Dermis microvascular lymphatic vessel endothelial cell (primary cell): ENCODE results near the gene PLEKHA5. TPM values are rescaled to one million over a fixed set of nuclear protein-coding genes. Genes with fewer than 3 reads are reported as not detected.
"Not testable (repeated sequence)": the region's sequence is repeated elsewhere in the genome, so short reads cannot be mapped to it uniquely, and the experiment has no call there.

ENCODE experiments used
- DNase-seq, 2 donors: peaks; one replicate each; pipeline versions ENCODE4 v3.0.0 to v3.0.0-alpha.2; 2010; ENCODE audit warnings: low read depth in 2 of 2
- total RNA-seq: library from RNA; depleted of rRNA; stranded (reverse); fragments of >200 nt; gene quantifications from 2 replicates; pipeline ENCODE4 v1.2.1, GENCODE V29; 2014

PLEKHA5 gene
- total RNA-seq, 1 donor from 2014 or later, result 6.3 TPM

DNA sequence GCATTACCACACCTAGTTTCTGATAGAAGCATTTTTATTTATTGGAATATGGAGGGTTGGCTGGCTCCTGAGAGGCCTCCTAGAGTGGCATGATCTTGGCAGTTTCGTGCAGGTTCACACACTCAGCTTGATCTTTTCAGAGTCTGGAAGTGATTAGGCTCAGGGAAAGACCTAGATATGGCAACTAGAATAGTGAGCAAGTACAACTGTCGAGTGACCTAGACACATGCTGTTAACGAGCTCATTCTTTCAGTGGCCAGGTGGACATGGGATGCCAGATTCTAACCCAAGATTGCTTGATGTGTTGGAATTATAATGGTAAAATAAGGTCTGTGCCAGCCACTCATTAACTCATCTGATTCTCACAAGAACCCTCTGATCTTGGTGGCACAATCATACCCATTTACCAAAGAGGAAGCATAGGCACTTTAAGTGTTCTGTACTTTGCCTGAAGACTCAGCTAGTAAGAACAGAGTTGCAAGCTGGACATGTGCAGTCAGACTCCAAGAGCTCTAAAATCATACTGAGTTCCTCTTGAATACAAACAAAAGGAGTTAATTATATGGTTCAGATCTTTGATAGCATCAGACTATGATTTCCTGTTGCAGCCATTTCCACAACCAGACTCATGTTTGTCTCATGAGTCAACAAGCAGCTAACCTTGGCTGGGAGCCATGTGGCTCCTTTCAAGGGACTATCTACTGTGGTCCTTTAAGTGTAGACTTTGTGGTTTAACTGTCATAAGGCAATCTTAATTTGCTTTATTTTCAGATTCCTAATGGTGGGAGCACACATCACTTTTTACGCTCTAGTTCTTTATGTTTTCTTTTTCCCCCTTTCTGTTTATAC, 144.2 kb downstream of the PLEKHA5 start:
- DNase-seq, result peak; percentile 46 to 97

DNA sequence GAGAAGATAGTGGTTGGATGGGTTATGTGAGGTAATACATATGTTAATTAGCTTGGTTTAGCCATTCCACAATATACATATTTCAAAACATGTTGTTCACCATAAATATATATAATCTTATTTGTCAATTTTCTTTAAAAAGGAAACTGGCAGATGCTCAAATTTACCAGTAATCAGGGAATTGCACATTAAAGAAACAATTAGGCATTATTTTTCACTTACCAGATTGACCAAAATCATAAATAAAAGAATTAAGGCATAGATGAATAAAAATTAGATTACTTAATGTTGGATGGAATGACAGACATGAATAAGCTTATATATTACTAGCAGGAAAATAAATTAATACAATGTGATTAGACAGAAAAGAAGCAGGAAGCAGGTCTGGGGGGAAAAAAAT, 147.2 kb downstream of the PLEKHA5 start:
- no peak for DNase-seq

DNA sequence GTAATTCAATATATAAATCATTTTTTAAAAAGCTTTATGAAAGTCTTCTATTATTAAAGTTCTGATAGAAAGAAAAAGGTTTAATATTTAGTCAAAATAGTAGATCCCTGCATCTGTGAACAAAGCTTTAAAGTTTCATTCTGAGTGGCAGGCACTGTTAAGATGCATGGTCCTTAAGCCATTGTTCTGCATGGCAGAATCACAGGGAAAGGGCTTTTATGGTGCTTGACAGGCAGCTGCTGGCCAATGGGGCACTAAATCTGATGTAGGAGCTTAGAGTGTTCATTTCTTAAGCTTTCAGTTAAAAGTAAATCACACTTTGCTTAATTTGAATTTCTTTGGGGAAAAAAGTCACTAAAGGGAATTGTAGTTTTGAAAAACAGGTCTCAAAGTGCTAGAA, 148.2 kb downstream of the PLEKHA5 start:
- DNase-seq, result no peak

DNA sequence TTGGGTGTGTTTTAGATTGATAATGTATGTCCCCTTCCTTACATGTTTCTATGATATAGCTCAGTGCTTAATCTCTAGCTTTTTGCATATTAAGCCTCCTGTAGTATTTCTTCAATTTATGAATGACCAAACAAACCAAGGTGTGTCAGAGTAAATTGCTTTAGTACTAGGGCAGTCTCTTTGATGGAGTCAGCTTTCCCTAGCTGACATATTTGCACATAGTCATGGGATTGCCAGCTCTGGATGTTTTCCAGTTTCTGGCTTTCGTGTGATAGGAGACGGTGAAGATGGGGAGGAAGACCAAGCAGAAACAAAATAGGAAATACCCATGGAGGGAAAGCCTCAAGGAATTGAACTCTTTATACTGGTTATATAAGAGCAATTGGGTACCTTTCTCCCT, 148.9 kb downstream of the PLEKHA5 start:
- DNase-seq, result no peak

DNA sequence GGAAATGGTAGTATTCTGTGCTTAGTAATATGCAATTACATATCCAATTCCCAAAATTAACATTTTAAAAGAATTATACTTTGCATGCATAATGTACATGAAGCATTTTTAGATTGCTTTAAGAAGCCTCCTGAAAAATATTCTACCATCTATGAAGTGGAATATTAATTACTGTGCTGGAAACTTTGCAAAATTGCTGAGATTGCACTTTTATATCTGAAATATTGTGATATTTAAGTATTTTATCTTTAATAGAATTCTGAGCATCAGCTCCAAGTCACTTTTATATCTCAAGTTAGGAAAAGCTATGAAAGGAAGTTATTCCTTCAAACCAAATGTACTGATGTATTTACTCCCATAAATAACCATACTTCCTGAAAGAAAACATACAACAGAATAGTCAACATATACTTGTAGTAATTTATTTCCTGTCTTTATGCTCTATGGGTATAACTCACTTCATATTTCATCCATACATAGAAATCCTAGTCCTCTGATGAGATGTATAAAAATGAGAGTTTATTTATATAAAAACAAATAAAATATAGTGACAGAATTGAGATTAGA, 152.7 kb downstream of the PLEKHA5 start:
- DNase-seq, result no peak

DNA sequence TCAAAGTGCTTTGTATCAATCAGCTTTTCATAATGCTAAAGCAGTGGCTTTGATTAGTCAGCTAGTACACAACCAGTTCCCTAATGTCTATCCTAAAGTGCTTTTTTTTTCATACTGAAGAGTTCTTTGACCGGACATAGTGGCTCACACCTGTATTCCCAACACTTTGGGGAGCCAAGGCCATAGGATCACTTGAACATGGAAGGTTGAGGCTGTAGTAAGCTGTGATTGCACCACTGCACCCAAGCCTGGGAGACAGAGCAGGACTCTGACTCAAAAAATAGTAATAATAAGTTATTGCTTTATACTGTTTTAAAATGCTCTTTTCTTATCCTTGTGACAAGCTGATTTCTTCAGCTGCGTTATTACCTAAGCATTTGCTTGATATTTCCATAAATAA, 155.1 kb downstream of the PLEKHA5 start:
- no peak for DNase-seq

DNA sequence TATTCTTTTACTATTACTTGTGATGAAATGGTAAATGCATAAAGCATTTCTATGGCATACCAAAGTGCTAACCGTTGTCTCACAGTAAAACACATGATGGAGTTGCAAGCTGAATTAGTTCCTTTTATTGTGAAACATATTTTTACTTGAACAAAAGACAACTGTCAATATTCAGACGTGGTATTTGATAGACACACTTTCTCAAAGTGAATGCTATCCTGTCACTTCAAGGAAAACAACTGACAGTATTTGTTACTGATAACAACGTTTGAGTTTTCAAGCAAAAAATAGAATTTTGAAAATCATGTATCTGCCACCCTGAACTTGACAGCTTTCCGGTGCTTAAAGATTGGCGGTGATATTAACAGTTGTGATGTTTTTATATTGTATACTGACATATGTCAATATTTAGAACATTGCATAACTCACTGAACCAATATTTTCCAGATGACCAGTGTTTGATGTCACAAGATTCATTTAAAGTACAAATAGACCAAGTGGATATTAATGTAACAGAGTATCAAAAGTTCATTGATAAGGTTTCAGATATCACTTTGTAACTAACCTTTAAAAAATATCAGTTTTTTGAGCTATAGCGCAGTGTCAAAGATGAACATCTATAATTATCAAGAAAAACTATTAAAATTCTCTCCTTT, 156.4 kb downstream of the PLEKHA5 start:
- no peak for DNase-seq

DNA sequence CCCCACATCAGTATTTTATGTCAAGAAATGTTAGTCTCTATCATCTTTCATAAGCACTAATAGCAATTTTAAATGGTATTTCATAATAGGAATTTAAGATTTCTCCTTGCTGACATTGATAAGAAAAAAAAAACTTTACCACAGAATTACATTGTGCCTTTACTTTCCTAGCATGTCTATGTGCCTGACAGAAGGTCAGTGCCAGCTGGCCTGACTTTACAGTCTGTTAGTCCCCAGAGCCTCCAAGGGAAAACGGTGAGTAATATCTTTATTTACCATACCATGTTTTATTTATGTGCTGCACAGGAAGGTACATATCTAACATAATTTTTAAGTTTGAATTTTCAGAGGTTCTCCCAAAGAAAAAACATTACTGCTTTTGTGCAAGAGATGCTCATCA, 157.8 kb downstream of the PLEKHA5 start:
- no peak for DNase-seq

DNA sequence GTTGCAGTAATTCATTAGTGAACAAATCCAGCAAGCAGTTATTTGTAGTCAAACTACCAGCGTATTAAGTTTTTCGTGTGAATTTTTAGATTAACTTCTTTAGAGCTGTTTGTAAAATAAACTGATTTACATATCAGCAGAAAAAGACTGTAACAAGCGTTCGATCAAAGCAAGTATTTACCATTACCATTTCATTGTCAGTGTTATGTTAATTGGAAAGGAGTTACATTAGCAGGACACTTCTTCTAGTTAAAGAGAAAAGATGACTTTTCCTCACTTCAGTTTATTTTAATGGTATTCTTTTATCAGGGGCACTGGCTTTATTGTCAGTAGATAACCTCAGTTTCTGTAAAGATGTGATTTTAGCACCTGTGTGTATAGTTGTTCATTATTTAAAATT, 158.6 kb downstream of the PLEKHA5 start:
- DNase-seq, result no peak

DNA sequence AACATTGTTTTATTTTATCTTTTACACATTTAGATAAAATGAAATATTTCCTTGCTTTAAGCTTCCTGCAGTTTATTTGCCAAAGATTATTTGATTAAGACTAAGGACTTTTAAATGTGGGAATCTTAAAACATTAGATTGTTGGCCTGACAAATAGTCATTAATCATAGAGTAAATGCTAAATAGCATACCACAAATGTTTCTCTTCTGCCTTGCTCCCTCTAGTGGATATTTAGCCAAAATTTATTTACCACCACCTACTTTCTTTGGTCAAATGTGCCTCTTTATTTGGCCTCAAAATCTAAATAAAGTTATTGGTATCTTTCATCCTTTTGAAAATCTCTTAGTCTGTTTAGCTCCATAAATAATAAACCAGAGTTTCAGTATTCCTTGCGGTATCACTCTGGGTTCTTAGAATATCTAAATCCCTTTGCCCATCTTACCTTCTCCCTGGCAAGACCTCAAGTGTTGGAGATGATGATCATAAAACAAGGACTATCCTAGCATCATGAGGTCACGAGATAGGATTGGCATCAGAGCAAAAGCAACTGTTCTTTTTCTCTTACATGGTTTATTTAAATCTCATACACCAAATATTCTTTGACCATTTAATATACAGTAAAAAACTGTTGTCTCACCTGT, 159.2 kb downstream of the PLEKHA5 start:
- peak; percentile 20 to 46 for DNase-seq

DNA sequence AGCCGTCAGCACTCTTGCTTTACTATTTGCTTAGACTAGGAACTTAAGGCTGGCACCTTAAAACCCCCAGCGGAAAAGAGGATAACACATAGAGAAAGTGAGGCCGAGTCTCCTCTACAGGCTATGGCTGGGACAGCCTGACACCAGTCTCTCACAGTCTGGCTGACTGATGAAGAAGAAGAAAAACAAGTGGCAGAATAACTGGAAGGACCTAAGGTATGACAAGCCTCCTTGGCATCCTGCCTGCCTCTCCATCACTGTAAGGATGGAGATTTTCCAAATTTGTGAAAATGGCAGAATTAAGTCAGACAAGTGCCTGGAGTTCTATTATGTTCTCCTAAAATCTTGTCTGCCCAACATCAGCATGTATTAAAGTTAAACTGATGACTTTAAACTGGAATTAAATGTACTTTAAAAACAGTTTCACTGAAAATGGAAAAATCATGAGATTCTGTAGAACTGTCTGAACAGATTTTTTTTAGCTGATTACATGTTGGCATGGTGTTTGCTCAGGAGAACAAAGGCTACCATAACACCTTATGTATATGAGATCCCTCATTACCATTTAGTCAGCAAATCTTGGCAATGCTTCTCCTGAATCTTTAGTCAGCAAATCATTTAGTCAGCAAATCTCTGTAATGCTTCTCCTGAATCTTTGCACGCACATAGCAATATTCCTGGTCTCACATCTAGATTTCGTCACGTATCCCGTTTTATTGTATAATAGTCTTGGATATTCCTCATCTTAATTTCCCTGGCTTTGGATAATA, 169.5 kb downstream of the PLEKHA5 start:
- no peak for DNase-seq

DNA sequence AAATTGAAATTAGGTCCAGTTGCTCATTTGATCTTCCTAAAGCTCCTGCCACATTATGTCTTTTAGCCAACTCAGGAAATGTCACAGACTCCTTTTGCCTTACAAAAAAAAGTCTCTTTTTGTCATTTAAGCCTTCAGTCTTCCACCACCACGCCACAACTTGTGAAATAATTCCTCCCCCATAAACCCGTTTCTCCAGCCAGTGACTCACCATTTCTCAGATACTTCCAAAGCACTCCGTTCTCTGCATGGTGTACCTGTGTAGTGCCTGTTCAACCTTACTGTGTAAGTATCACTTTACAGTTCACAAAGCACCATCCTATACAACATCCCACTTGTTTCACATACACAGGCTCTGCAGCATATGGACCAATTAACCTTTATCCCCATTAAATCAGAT, 170.2 kb downstream of the PLEKHA5 start:
- DNase-seq, result no peak

DNA sequence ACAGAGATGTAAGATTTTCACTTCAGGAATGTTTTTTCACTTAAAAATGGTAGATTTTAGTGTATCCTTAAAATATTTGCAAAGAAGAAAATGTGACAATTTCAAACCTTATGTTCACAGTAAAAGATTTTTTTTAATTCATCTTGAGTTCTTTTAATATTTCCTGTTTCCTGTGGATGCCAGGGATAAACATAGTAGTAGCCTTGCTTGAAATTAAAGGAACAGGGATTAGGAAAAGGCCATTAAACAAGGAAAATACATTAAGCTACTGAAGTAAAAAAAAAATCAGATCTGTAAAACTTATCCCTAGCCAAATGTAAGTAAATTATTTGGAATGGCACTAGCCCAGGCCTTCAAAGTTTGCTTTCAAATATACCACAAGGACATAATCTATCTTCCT, 171.7 kb downstream of the PLEKHA5 start:
- peak in 1 of 2 donors; percentile 8 for DNase-seq

DNA sequence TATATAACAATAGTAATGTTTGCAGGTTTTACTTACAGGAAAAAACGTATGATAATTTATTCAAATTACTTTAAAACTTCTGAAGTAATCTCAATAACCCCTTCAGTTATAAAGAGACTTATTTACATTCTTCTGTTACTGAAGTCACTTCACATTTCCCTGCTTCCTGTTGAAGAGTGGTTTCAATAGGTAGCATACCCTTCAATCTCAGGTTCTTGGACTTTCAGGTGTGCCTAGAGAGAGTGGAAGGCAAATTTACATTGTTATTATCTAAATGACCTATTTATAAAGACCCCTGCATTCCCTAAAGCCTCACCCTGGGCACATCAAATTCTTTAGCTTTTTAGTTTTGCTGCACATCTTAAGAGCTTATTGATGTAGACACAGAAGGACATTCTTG, 172.2 kb downstream of the PLEKHA5 start:
- DNase-seq, result no peak

DNA sequence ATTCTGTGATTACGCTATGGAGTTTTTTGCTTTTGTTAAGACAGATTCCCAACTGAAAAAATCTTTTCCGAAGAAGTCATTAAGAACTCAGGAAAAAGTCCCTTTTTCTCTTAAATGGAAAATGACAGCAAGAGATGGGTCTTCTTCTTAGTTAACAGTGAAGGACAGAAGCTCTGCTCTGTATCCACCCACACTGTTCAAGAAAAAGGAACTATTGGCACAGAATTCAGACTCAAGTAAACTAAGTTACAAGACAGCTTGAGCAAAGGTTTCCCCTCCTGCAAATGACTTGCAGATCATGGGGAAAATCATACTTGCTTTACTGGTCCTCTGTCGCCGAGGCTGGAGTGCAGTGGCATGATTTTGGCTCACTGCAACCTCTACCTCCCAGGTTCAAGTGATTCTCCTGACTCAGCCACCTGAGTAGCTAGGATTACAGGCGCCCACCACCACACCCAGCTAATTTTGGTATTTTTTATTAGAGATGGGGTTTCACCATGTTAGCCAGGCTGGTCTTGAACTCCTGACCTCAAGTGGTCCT, 172.6 kb downstream of the PLEKHA5 start:
- DNase-seq, result no peak

DNA sequence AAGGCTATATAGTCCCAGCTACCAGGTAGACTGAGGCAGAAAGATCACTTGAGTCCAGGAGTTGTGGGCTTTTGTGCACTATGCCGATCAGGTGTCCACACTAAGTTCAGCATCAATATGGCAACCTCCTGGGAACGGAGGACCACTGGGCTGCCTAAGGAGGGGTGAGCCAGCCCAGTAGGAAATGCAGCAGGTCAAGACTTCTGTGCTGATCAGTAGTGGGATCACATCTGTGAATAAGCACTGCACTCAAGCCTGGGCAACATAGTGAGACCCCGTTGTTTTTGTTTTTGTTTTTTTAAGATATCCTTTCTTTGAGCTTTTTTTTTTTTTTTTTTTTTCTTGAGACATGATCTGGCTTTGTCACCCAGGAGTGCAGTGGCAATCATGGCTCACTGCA, 174.0 kb downstream of the PLEKHA5 start:
- no peak for DNase-seq

DNA sequence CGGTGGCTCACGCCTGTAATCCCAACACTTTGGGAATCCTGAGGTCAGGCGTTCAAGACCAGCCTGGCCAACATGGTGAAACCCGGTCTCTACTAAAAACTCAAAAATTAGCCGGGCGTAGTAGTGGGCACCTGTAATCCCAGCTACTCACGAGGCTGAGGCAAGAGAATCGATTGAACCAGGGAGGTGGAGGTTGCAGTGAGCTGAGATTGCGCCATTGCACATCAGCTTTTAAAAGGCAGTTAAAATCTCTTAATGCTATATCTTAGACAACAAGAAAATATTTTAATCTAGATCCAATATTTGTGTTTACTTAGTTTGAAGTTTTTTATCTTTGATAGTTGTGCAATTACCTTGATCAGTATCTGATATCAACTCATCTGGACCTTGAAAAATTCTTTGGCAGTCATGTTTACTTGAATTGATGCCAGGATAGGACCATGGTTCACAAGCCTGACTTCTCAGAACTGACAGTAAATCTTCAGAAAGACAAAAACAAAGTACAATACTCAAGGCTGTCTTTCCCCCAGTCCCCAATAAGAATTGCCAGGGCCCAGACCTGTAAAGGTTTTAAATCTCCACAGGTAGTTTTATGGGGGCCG, 174.7 kb downstream of the PLEKHA5 start:
- DNase-seq, result no peak

DNA sequence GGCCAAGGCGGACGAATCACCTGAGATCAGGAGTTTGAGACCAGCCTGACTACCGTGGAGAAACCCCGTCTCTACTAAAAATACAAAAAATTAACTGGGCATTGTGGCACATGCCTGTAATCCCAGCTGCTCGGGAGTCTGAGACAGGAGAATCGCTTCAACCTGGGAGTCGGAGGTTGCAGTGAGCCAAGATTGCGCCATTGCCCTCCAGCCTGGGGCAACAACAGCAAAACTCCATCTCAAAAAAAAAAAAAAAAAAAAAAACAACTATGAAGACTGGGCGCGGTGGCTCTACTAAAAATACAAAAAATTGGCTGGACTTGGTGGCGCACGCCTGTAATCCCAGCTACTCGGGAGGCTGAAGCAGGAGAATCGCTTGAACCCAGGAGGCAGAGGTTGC, 176.1 kb downstream of the PLEKHA5 start:
- DNase-seq, result not testable (repeated sequence)

DNA sequence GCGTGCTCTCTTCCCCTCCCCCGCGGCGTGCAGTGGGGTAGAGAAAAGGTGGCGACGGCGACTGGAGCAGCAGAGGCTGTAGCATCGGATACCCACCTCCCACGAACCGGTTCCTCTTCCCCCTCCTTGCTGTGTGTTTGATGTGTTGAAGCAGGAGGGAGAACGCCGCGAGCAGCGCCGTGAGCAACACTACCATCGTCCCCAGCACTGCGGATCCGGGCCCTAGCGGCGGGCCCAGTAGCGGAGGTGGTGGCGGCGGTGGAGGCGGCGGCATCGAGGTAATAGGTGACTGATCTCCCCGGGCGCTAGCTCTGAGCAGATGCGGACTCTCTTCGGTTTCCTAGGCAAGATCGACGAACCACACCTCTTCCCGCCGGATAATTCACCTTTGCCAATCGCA, 176.8 kb downstream of the PLEKHA5 start:
- DNase-seq, result no peak

DNA sequence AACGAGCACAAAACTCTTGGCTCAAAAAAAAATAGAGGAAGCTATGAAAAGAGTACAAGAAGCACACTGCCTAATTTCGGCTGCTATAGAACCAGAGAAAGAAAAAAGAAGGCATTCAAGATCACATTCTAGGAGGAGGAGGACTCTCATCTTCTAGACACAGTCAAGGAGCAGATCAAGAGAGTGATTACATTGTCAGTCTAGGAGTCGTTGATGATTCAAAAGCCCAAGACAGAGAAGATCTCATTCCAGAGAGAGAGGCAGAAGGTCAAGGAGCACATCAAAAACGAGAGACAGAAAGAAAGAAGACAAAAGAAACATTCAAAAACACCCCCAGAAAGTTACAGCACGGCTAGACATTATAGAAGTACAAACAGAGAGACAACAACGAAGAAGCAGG, 177.9 kb downstream of the PLEKHA5 start:
- no peak for DNase-seq

DNA sequence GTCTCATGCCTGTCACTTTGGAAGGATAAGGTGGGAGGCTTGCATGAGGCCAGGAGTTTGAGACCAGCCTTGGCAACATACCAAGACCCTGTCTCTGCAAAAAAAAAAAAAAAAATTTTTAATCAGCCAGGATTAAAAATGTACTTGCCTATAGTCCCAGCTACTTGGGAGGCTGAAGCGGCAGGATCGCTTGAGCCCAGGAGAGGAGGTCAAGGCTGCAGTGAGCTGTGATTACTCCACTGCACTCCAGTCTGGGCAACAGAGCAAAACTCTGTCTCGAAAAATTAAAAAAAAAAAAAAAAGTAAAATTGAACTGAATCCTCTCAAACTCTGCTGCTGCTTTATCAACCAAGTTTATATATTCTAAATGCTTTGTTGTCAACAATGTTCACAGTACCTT, 181.6 kb downstream of the PLEKHA5 start:
- DNase-seq, result no peak
